DOHH2 (cell line): ENCODE results near the gene BIN1.

Source experiments
- H3F3A ChIP-seq: fragments of 200-600 bp; sonication (generic), shearing (Covaris generic); 2 replicates; pipeline ENCODE4 v1.6.0; 2016; ENCODE audit warnings: antibody characterized with exemption, mild to moderate bottlenecking; ENCODE audit not compliant: control insufficient read depth, insufficient read depth
- H3K27ac ChIP-seq: fragments of 200-600 bp; sonication (generic); 2 replicates; pipeline ENCODE4 v1.5.1; 2014; ENCODE audit warnings: low read depth, mild to moderate bottlenecking, low read length, moderate library complexity
- H3K27me3 ChIP-seq: fragments of 200-600 bp; sonication (generic); 2 replicates; pipeline ENCODE4 v1.6.1; 2014; ENCODE audit warnings: mild to moderate bottlenecking, low read length, mixed read lengths; ENCODE audit not compliant: control insufficient read depth
- H3K36me3 ChIP-seq: fragments of 200-600 bp; sonication (generic); 2 replicates; pipeline ENCODE4 v1.6.1; 2014; ENCODE audit warnings: mild to moderate bottlenecking, low read length, moderate library complexity, mixed read lengths; ENCODE audit not compliant: control insufficient read depth
- H3K4me1 ChIP-seq: fragments of 200-600 bp; sonication (generic); 2 replicates; pipeline ENCODE4 v1.6.1; 2014; ENCODE audit warnings: mild to moderate bottlenecking, low read length, mixed read lengths; ENCODE audit not compliant: control insufficient read depth
- H3K4me2 ChIP-seq: fragments of 200-600 bp; sonication (generic); 2 replicates; pipeline ENCODE4 v1.6.0; 2014; ENCODE audit warnings: mild to moderate bottlenecking, low read length, moderate library complexity
- H3K4me3 ChIP-seq: fragments of 200-600 bp; sonication (generic); 2 replicates; pipeline ENCODE4 v1.5.1; 2014; ENCODE audit warnings: mild to moderate bottlenecking, low read length, mixed read lengths
- H3K79me2 ChIP-seq: fragments of 200-600 bp; sonication (generic); 2 replicates; pipeline ENCODE4 v1.6.1; 2014; ENCODE audit warnings: mild to moderate bottlenecking, low read length, mixed read lengths; ENCODE audit not compliant: control insufficient read depth
- H3K9me2 ChIP-seq: fragments of 200-600 bp; sonication (generic); replicated peaks from 2 replicates; pipeline ENCODE4 v1.6.1; 2014; ENCODE audit warnings: mild to moderate bottlenecking, low read length, mixed read lengths; ENCODE audit not compliant: control insufficient read depth
- H3K9me3 ChIP-seq: fragments of 200-600 bp; sonication (generic); 2 replicates; pipeline ENCODE4 v1.6.1; 2014; ENCODE audit warnings: antibody characterized with exemption, low read length, mixed read lengths; ENCODE audit not compliant: control insufficient read depth, insufficient read depth
- H4K20me1 ChIP-seq: fragments of 200-600 bp; sonication (generic); 2 replicates; pipeline ENCODE4 v1.6.0; 2014; ENCODE audit warnings: low read depth, mild to moderate bottlenecking, antibody characterized with exemption, low read length, moderate library complexity; ENCODE audit not compliant: control insufficient read depth, insufficient read depth
- CTCF ChIP-seq: fragments of 200-600 bp; sonication (generic); IDR thresholded peaks from one replicate; pipeline ENCODE4 v1.5.1; 2014; ENCODE audit warnings: antibody characterized with exemption, mild to moderate bottlenecking, low read depth, low read length; ENCODE audit not compliant: poor library complexity, severe bottlenecking
- EZH2phosphoT487 ChIP-seq: fragments of 200-600 bp; sonication (generic); IDR thresholded peaks from 2 replicates; pipeline ENCODE4 v1.6.1; 2017; ENCODE audit warnings: borderline replicate concordance, mild to moderate bottlenecking, antibody characterized with exemption, low read length, moderate library complexity, mixed read lengths

BIN1 gene

DNA sequence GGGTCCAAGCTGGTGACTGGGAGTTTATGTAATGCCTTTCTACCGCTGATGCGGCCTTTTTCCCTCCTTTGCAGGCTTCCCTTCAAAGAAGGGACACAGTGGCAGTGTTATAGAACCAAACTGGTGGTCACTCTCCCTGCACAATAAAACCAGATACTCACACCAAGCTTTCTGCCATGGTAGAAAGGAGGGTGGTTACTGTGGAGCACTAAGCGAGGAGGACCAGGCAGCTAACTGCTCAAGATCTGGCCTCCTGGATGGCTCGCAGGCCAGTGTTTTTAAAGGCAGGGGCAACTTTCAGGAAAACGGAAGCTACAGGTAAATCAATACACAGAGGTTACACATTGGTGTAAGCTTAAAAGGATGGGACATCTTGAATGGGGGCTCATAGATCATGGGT is 89.4 kb downstream of the BIN1 start:
- H3K4me2 ChIP-seq: no peak overlapping the region
- no peak overlapping the region for H3K27ac ChIP-seq
- H4K20me1 ChIP-seq: no peaks in the 10 kb centered on the region
- H3K27me3 ChIP-seq: peaks cover 7% of the 10 kb centered on the region; the same call in 1 of the 2 replicates
- H3K4me1 ChIP-seq: 0 out of 2 replicates have a peak, but pooled peaks cover 3% of the 10 kb centered on the region
- no peaks in the 10 kb centered on the region for H3K9me3 ChIP-seq
- H3K79me2 ChIP-seq: no peaks in the 10 kb centered on the region
- H3K36me3 ChIP-seq: no peaks in the 10 kb centered on the region
- no peak overlapping the region for H3K4me3 ChIP-seq
- no peaks in the 10 kb centered on the region for H3F3A ChIP-seq
- H3K9me2 ChIP-seq: no peaks in the 10 kb centered on the region
- TF ChIP-seq CTCF: no peak
- TF ChIP-seq EZH2phosphoT487: no peak

GRCh38 chr2:127016329-127016728 is 90.6 kb downstream of the BIN1 start:
- Histone ChIP-seq H3K4me3 (no peak overlapping the region), H4K20me1 (no peaks in the 10 kb centered on the region), H3K4me2 (no peak overlapping the region), H3K4me1 (0 out of 2 replicates have a peak, but pooled peaks cover 3% of the 10 kb centered on the region), H3K9me3 (no peaks in the 10 kb centered on the region), H3K36me3 (no peaks in the 10 kb centered on the region), H3K9me2 (no peaks in the 10 kb centered on the region), H3K27ac (no peak overlapping the region), H3F3A (no peaks in the 10 kb centered on the region), H3K79me2 (no peaks in the 10 kb centered on the region), H3K27me3 (peaks cover 7% of the 10 kb centered on the region; the same call in 1 of the 2 replicates)
- TF ChIP-seq CTCF (no peak), EZH2phosphoT487 (no peak)

GRCh38 chr2:127015106-127015910 is 91.6 kb downstream of the BIN1 start:
- Histone ChIP-seq H3K36me3 (no peaks in the 10 kb centered on the region), H3K4me3 (no peak overlapping the region), H3K27me3 (peaks cover 7% of the 10 kb centered on the region; the same call in 1 of the 2 replicates), H3K4me2 (no peak overlapping the region), H3F3A (no peaks in the 10 kb centered on the region), H3K9me2 (no peaks in the 10 kb centered on the region), H3K27ac (no peak overlapping the region), H4K20me1 (no peaks in the 10 kb centered on the region), H3K9me3 (no peaks in the 10 kb centered on the region), H3K79me2 (no peaks in the 10 kb centered on the region), H3K4me1 (0 out of 2 replicates have a peak, but pooled peaks cover 3% of the 10 kb centered on the region)
- TF ChIP-seq CTCF (no peak), EZH2phosphoT487 (no peak)
